Stimulated activated CD4-positive, alpha-beta T cell treated with anti-CD3 and anti-CD28 coated beads, Interleukin-1b, Interleukin-23, amount 100 ng/mL, for 24 hours (primary cell): Measurements from ENCODE around the gene SLC28A1.
"Not testable (repeated sequence)": the region's sequence is repeated elsewhere in the genome, so short reads cannot be mapped to it uniquely, and the experiment has no call there.

Experiments
- DNase-seq, 4 experiments: peaks; one replicate each; pipeline ENCODE4 v3.0.0-alpha.2; 2020; ENCODE audit warnings: low read depth in 4 of 4, low spot score in 1 of 4

SLC28A1 gene

GRCh38 chr15:84967380-84967779 lies 82.9 kb downstream of the SLC28A1 start:
- DNase-seq = no peak

- DNase-seq = no peak
Observed at GRCh38 chr15:84968301-84968700, 83.8 kb downstream of the SLC28A1 start.

- DNase-seq = no peak
Observed at GRCh38 chr15:84969257-84969656, 84.8 kb downstream of the SLC28A1 start.

- DNase-seq = no peak
Observed at GRCh38 chr15:84970843-84971242, 86.4 kb downstream of the SLC28A1 start.

GRCh38 chr15:84973492-84974460 lies 89.3 kb downstream of the SLC28A1 start:
- no peak for DNase-seq

GRCh38 chr15:84975871-84976351 lies 91.4 kb downstream of the SLC28A1 start:
- no peak for DNase-seq

- DNase-seq = no peak
Observed at GRCh38 chr15:84976746-84977345, 92.4 kb downstream of the SLC28A1 start.

- no peak for DNase-seq
Observed at GRCh38 chr15:84979651-84980050, 95.2 kb downstream of the SLC28A1 start.

- DNase-seq = peak; percentile 62 to 79 (median 68)
Observed at GRCh38 chr15:84980196-84981053, 96.0 kb downstream of the SLC28A1 start.

- DNase-seq = peak; percentile 81 to 90 (median 86)
Observed at GRCh38 chr15:84981054-84981710, 96.7 kb downstream of the SLC28A1 start.

GRCh38 chr15:84981711-84982300 lies 97.3 kb downstream of the SLC28A1 start, which contains the start of gene PDE8A:
TSS of gene PDE8A (plus strand) at chr15:84981856. CDS start at chr15:84982163, 307 bp downstream.
- peak in 3 of 4 experiments; percentile 7 to 34 (median 29) for DNase-seq

GRCh38 chr15:84982301-84982920 lies 97.9 kb downstream of the SLC28A1 start:
- DNase-seq = peak; percentile 12 to 46 (median 30)

GRCh38 chr15:84983294-84983693 lies 98.8 kb downstream of the SLC28A1 start:
- no peak for DNase-seq

GRCh38 chr15:84983711-84984110 lies 99.2 kb downstream of the SLC28A1 start:
- no peak for DNase-seq

GRCh38 chr15:84985158-84985557 lies 100.7 kb downstream of the SLC28A1 start:
- DNase-seq = no peak

GRCh38 chr15:84987351-84987750 lies 102.9 kb downstream of the SLC28A1 start:
- DNase-seq = not testable (repeated sequence)

GRCh38 chr15:84987949-84988624 lies 103.6 kb downstream of the SLC28A1 start:
- DNase-seq = no peak

- DNase-seq = no peak
Observed at GRCh38 chr15:84988909-84989644, 104.6 kb downstream of the SLC28A1 start.
